NB4 (cell line): ENCODE measurements around the gene LHX2.

Experiments
- DNase-seq: peaks from one replicate; pipeline ENCODE4 v3.0.0; 2010; ENCODE audit warnings: low read depth
- H3K4me3 ChIP-seq: one replicate; pipeline ENCODE4 v1.5.1; 2011; ENCODE audit warnings: mild to moderate bottlenecking, low read depth, low read length, moderate library complexity
- MAX ChIP-seq: IDR thresholded peaks from 2 replicates; pipeline ENCODE4 v1.6.1; 2011; ENCODE audit warnings: low read depth, low read length
- MYC ChIP-seq: IDR thresholded peaks from 2 replicates; pipeline ENCODE4 v1.6.1; 2011; ENCODE audit warnings: low read depth, low read length
- POLR2A ChIP-seq: IDR thresholded peaks from 2 replicates; pipeline ENCODE4 v1.6.1; 2011; ENCODE audit warnings: mild to moderate bottlenecking; ENCODE audit not compliant: insufficient read length; ENCODE audit errors: extremely low read depth
- TF ChIP-seq, protein P1 (sequence below): IDR thresholded peaks from one replicate; pipeline ENCODE4 v1.5.1; 2012; ENCODE audit warnings: low read depth, low read length

The LHX2 gene

DNA sequence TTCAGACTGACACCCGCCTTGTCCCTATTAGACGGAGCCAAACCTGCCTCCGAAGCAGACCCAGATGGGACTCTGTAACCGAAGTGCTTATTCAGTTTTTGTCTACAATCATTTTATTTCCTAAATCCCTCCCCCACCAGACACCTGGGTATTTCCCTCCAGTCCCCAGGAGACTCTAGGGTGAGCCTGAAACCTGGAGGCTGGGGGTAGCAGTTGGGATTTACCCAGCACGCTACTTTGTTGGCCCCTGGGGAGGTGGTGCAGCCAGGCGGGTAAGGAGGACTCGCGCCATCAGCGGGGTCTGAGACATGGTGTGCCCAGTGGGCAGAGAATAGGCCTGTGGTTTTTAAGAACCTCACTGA lies 1.3 kb upstream of the LHX2 start:
- TF ChIP-seq POLR2A (no peak), MAX (no peak), MYC (no peak)
- TF ChIP-seq, protein P1, sequence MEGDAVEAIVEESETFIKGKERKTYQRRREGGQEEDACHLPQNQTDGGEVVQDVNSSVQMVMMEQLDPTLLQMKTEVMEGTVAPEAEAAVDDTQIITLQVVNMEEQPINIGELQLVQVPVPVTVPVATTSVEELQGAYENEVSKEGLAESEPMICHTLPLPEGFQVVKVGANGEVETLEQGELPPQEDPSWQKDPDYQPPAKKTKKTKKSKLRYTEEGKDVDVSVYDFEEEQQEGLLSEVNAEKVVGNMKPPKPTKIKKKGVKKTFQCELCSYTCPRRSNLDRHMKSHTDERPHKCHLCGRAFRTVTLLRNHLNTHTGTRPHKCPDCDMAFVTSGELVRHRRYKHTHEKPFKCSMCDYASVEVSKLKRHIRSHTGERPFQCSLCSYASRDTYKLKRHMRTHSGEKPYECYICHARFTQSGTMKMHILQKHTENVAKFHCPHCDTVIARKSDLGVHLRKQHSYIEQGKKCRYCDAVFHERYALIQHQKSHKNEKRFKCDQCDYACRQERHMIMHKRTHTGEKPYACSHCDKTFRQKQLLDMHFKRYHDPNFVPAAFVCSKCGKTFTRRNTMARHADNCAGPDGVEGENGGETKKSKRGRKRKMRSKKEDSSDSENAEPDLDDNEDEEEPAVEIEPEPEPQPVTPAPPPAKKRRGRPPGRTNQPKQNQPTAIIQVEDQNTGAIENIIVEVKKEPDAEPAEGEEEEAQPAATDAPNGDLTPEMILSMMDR: no peak
- no peak overlapping the region for H3K4me3 ChIP-seq
- DNase-seq: no peak

DNA sequence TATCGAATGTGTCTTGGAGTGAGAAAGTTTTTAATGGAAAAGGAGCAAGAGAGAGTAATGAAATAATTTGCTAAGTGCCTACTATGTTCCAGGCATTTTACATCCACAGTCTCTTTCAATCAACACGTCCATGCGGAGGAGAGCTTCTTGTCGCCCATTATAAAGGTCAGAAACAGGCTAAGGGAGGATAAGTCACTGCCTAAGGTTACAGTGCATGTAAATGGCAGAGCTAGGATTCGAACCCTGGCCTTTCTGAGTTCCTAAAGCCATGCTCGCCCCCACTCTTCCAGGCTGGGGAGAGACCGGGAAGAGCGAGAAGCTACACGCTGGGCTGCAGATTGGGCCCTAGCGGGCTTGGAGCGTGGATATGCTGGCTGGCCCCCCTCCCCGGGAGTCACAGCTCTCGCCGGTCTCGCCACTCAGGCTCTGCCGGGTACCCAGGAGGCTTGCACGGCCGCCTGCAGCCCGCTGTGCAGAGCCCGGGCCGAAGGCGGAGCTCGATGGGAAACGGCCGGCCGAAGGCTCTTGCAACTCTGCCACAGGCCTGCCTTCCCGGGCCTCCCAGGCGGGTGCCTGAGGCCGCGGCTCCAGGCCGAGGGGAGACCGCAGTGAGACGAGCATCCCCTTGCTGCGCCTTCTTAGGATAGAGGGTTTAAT lies 775 bp upstream of the LHX2 start:
- no peak overlapping the region for H3K4me3 ChIP-seq
- DNase-seq: peak; percentile 74
- no peak for TF ChIP-seq POLR2A
- TF ChIP-seq MAX: no peak
- TF ChIP-seq MYC: no peak
- TF ChIP-seq, protein P1: no peak

DNA sequence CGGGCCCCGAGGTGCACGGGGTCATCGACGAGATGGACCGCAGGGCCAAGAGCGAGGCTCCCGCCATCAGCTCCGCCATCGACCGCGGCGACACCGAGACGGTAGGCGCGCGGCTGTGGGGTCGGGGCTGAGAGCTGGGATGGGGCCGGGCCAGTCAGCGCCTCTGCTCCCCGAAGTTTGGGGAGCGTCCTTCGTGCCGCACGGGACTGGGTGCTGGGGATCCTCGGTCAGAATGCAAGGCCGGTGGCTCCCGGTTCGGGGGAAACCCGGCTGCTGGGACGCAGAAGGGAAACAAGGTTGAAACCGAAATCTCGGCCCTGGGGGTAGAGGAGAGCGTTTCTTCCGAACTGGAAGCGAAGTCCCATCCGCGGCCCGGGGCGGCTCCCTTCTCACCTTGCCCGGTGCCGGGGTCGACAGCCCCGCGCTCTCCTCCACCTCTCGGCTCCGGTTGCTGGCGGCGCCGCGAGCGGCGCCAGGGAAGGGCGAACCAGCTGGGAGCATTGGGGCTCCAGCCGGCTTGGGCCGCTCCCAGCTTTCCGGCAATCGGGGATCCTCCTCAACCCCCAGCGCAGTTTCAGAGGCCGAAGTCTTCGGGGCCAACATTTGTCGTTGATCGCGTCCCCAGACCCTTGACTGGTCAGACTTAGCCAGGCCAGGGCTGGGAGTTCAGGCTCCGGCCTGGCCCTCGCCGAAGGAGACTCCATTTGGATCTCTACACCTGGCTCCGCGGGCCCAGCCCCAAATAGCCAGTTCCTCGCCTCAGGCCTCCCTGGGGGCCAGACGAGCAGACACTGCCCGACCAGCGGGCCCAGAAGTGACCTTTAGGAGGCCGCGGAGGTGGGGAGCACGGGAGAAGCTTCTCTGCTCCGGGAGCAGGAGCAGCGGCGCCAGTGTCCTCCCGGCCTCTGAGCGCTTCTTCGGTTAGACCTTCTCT lies 1.1 kb downstream of the LHX2 start:
- TF ChIP-seq, protein P1: no peak
- TF ChIP-seq MAX: no peak
- TF ChIP-seq POLR2A: no peak
- no peak for TF ChIP-seq MYC
- no peak overlapping the region for H3K4me3 ChIP-seq
- no peak for DNase-seq

DNA sequence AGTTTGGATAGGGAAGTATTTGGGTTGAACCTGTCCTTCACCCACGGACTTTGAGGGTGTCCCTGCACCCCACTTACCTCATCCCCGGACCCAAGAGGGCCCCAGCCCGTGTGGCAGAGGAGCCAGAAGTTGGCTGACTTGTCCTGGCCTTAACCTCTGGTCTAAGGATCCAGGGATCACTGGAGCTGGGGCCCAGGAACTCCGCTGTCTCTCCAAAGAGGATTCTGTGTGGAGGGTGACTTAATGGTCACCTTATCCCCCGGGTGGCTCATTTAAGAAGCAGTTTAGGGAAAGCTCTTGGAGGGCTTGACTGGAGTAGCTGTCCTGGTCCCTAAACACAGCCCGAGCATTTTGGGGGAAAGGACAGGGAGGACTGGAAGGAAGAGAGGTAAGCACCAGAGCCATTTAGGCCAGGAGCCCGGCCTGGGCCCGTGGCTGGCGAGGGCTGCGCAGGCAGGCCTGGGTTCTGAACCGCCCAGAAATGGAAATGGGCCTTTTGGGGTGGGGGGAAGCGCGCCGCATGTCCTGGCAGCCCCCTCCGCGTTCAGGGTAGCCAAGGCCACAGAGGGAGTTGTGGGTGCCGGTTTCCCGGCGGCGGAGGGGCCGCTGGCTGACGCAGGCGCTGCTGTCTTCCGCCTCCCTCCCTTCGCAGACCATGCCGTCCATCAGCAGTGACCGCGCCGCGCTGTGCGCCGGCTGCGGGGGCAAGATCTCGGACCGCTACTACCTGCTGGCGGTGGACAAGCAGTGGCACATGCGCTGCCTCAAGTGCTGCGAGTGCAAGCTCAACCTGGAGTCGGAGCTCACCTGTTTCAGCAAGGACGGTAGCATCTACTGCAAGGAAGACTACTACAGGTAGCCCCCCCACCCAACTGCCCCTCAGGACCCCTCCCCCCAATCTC lies 2.0 kb downstream of the LHX2 start:
- no peak overlapping the region for H3K4me3 ChIP-seq
- DNase-seq: no peak
- TF ChIP-seq MAX (no peak), MYC (no peak), POLR2A (no peak)
- TF ChIP-seq, protein P1: no peak

GRCh38 chr9:124014211-124014955 lies 2.8 kb downstream of the LHX2 start:
- no peak overlapping the region for H3K4me3 ChIP-seq
- TF ChIP-seq MYC (no peak), MAX (no peak), POLR2A (no peak)
- TF ChIP-seq, protein P1: no peak

More at GRCh38 chr9:124014211-124014955, 2.8 kb downstream of the LHX2 start:
- DNase-seq: peak; percentile 3
